ENCODE results near the gene EHMT2. TPM values are rescaled to one million over a fixed set of nuclear protein-coding genes. Genes with fewer than 3 reads are reported as not detected.
A peak's percentile ranks its signal among the peaks of the same experiment; 100 is the strongest.
"Not testable (repeated sequence)": the region's sequence is repeated elsewhere in the genome, so short reads cannot be mapped to it uniquely, and the experiment has no call there.

Gene EHMT2
- total RNA-seq, 1 donor from 2014 or later, result 46.0 TPM

DNA sequence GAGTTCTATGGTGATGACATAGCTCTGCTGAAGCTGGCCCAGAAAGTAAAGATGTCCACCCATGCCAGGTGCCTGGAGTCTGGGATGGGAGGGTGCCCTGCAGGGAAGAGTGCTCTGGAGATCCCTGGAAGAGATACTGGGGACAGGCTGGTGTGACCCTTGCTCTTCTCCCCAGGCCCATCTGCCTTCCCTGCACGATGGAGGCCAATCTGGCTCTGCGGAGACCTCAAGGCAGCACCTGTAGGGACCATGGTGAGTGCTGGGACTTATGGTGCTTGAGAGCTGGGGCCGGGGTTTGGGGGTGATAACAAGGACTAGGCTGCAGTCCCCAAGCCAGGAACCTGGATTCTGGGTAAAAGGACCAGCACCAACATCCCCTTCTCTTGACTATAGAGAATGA is 46.2 kb upstream of the EHMT2 start:
- no peak for DNase-seq
- no peak overlapping the region for H3K4me3 ChIP-seq
- H3K27me3 ChIP-seq (ENCODE audit: low read depth), result no peaks in the 10 kb centered on the region
- H3K27ac ChIP-seq, result no peak overlapping the region
- peaks cover 20% of the 10 kb centered on the region for H3K4me1 ChIP-seq
- H3K36me3 ChIP-seq, result peaks cover 54% of the 10 kb centered on the region
- H3K9me3 ChIP-seq, result no peaks in the 10 kb centered on the region
- intact Hi-C loops (cut with DNase I), result no loop called here
- no peak for TF ChIP-seq CTCF (IDR thresholded peaks at IDR 0.05)
- ATAC-seq, result no peak

DNA sequence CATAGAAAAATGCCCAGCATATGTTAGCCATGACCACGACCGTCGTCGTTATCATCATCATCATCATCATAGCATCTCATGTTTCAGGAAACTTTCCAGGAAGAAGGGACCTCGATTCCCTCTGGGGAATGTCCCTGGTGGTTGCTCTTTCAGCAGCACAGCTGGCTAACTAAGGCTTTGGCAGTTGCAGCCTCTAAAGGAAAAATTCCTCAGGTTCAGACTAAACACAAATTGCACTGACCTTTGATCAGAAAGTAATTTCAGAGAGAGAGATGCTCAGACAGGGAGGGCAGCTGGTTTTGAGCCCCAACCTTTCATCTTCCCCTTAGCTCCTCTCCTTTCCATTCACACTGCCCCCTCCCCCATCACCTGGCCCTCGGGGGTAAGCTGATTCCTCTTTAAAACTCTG is 42.8 kb upstream of the EHMT2 start:
- ATAC-seq (no peak), DNase-seq (no peak)
- Histone ChIP-seq H3K9me3 (no peaks in the 10 kb centered on the region), H3K4me3 (no peak overlapping the region), H3K36me3 (peaks cover 47% of the 10 kb centered on the region), H3K27me3 (ENCODE audit: low read depth) (no peaks in the 10 kb centered on the region), H3K4me1 (peaks cover 7% of the 10 kb centered on the region), H3K27ac (no peak overlapping the region)
- no peak for TF ChIP-seq CTCF (IDR thresholded peaks at IDR 0.05)
- intact Hi-C loops (cut with DNase I), result no loop called here

DNA sequence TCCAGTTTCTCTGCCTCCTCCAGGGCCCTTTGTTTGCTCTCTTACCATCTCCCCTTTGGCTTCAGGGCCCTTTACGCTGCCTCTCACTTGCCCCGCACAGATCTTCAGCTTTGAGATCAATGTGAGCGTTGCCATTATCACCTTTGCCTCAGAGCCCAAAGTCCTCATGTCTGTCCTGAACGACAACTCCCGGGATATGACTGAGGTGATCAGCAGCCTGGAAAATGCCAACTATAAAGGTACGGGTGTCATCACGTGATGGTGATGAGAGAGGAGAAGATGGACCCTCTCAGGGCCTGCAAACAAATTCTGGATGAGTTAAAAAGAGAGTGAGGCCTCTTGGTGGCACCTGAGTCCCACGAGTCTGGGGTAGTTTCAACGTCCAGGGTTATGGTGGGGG is 38.3 kb upstream of the EHMT2 start:
- TF ChIP-seq CTCF (IDR thresholded peaks at IDR 0.05), result no peak
- H3K27ac ChIP-seq, result no peak overlapping the region
- ATAC-seq (no peak), DNase-seq (no peak)
- H3K4me1 ChIP-seq, result no peaks in the 10 kb centered on the region
- H3K9me3 ChIP-seq, result no peaks in the 10 kb centered on the region
- intact Hi-C loops (cut with DNase I), result no loop called here
- no peaks in the 10 kb centered on the region for H3K27me3 ChIP-seq (ENCODE audit: low read depth)
- no peak overlapping the region for H3K4me3 ChIP-seq
- peaks cover 24% of the 10 kb centered on the region for H3K36me3 ChIP-seq

DNA sequence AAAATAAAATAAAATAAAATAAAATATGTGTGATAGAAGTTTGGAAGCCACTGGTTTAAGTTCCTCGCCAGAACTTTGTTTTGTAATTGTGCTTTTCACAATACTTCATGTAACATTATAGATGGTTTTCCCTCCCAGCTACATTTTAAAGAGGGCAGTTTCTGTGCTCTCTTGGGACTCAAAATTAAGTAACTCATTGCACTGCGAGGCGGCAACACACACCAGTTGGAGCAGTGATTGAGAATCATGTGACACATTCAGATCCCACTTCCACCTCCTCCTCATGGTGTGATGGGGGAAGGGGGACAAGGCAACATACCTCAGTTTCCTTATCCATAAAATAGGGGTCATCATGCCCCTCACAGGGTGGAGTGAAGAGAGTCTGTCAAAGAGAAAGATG is 37.5 kb upstream of the EHMT2 start:
- no peak for ATAC-seq
- TF ChIP-seq CTCF (IDR thresholded peaks at IDR 0.05), result no peak
- peaks cover 16% of the 10 kb centered on the region for H3K36me3 ChIP-seq

GRCh38 chr6:31933537-31933936 is 36.0 kb upstream of the EHMT2 start:
- no peak for TF ChIP-seq CTCF (IDR thresholded peaks at IDR 0.05)
- Histone ChIP-seq H3K27ac (no peak overlapping the region), H3K4me3 (no peak overlapping the region), H3K27me3 (ENCODE audit: low read depth) (no peaks in the 10 kb centered on the region), H3K4me1 (peaks cover 3% of the 10 kb centered on the region), H3K36me3 (peaks cover 2% of the 10 kb centered on the region), H3K9me3 (no peaks in the 10 kb centered on the region)
- peak in 1 of 2 donors; percentile 10 for ATAC-seq
- DNase-seq, result no peak
- intact Hi-C loops (cut with DNase I), result no loop called here

More for the DNA sequence above, 37.5 kb upstream of the EHMT2 start:
- Histone ChIP-seq H3K4me1 (no peaks in the 10 kb centered on the region), H3K27ac (no peak overlapping the region), H3K4me3 (no peak overlapping the region), H3K27me3 (ENCODE audit: low read depth) (no peaks in the 10 kb centered on the region), H3K9me3 (no peaks in the 10 kb centered on the region)
- intact Hi-C loops (cut with DNase I), result no loop called here
- no peak for DNase-seq

GRCh38 chr6:31932137-31932536 is 34.6 kb upstream of the EHMT2 start:
- H3K4me1 ChIP-seq, result peaks cover 11% of the 10 kb centered on the region
- H3K36me3 ChIP-seq; H3K4me3 ChIP-seq; H3K27ac ChIP-seq; H3K9me3 ChIP-seq; DNase-seq; intact Hi-C loops (cut with DNase I); H3K27me3 ChIP-seq (ENCODE audit: low read depth); ATAC-seq: not testable (repeated sequence)

Data from lower lobe of right lung (tissue), 2 donors.